GM13976 (cell line): ENCODE measurements around the gene ZNF398.

Experiments
- DNase-seq: peaks from one replicate; pipeline ENCODE4 v3.0.0; 2012; ENCODE audit warnings: low spot score
- in situ Hi-C: fragments of 300-500 bp; cut with MboI; formaldehyde crosslinking; loops from one replicate; pipeline ENCODE4 v1.12.0; 2022; ENCODE audit warnings: low sequenced_read_pairs, mixed read lengths, inconsistent platforms; ENCODE audit not compliant: unreplicated experiment
- TF ChIP-seq, protein P1 (sequence below): IDR thresholded peaks from 2 replicates; pipeline ENCODE4 v1.5.1; 2012; ENCODE audit warnings: borderline replicate concordance, mild to moderate bottlenecking; ENCODE audit not compliant: insufficient read depth; ENCODE audit errors: extremely low read depth, missing control alignments, control extremely low read depth

The ZNF398 gene

DNA sequence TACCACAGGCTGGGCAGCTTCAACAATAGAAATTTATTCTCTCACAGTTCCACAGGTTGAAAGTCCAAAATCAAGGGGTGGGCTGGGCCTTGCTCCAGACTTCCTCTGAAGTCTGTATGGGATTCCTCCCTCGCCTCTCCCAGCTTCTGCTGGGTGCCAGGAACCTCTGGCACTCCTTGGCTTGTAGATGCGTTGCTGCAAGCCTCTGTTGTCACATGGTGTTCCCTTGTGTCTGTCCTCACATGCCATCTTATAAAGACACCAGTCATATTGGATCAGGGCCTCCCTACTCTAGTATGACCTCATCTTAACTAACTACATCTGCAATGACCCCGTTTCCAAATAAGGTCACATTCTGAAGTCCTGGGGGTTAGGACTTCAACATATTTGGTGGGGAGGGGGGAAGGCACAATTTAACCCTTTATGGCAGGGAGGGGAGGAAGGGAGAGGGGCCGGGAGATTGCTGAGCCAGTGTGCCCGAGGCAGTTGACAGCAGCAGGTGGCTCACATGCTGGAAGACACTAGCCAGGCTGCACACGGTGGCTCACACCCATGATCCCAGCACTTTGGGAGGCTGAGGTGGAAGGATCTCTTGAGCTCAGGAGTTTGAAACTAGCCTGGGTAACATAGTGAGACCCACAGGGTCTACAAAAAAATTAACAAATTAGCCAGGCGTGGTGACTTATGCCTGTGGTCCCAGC, 66.9 kb downstream of the ZNF398 start:
- in situ Hi-C loops = no loop called here
- TF ChIP-seq, protein P1, sequence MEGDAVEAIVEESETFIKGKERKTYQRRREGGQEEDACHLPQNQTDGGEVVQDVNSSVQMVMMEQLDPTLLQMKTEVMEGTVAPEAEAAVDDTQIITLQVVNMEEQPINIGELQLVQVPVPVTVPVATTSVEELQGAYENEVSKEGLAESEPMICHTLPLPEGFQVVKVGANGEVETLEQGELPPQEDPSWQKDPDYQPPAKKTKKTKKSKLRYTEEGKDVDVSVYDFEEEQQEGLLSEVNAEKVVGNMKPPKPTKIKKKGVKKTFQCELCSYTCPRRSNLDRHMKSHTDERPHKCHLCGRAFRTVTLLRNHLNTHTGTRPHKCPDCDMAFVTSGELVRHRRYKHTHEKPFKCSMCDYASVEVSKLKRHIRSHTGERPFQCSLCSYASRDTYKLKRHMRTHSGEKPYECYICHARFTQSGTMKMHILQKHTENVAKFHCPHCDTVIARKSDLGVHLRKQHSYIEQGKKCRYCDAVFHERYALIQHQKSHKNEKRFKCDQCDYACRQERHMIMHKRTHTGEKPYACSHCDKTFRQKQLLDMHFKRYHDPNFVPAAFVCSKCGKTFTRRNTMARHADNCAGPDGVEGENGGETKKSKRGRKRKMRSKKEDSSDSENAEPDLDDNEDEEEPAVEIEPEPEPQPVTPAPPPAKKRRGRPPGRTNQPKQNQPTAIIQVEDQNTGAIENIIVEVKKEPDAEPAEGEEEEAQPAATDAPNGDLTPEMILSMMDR = no peak
- no peak for DNase-seq

DNA sequence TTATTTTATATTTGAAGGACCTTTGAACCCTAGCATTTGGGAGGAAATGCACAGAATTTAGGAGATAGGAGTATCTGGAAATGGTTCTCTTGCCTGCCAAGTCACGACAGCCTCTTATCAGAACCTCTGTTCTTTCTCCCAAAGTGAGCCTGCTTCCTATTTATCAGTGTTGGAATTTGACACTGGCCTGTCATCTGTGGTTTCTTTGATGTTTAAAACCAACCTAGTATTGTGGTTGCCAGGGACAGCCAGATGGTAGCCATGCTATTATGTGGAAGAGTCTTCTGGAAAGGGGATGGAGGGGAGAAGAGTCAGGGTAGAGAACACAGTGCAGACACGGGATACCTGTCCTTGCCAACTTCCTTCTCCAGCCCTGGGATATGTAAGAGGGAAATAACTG, 69.1 kb downstream of the ZNF398 start:
- TF ChIP-seq, protein P1 = no peak
- in situ Hi-C loops = no loop called here
- DNase-seq = no peak

DNA sequence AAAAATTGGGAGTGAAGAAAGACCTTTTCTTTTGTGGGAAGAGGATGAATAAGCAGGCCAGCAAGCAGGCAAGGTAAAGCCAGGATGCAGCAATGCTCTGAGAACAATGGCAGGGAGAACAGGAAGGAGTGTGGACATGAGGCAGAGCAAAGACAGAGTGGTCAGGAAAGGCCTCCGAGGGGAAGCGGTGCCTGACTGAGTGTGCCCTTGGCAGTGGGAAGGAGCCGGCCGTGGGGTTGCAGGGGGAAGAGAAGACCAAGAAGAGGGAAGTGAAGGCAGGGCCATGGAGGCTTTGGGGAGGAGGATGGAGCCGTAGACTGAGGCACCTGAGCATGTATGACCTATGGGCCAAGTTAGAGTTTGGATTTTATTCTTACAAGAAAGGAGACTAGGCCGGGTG, 70.3 kb downstream of the ZNF398 start:
- DNase-seq = no peak
- TF ChIP-seq, protein P1 = no peak
- in situ Hi-C loops = no loop called here

DNA sequence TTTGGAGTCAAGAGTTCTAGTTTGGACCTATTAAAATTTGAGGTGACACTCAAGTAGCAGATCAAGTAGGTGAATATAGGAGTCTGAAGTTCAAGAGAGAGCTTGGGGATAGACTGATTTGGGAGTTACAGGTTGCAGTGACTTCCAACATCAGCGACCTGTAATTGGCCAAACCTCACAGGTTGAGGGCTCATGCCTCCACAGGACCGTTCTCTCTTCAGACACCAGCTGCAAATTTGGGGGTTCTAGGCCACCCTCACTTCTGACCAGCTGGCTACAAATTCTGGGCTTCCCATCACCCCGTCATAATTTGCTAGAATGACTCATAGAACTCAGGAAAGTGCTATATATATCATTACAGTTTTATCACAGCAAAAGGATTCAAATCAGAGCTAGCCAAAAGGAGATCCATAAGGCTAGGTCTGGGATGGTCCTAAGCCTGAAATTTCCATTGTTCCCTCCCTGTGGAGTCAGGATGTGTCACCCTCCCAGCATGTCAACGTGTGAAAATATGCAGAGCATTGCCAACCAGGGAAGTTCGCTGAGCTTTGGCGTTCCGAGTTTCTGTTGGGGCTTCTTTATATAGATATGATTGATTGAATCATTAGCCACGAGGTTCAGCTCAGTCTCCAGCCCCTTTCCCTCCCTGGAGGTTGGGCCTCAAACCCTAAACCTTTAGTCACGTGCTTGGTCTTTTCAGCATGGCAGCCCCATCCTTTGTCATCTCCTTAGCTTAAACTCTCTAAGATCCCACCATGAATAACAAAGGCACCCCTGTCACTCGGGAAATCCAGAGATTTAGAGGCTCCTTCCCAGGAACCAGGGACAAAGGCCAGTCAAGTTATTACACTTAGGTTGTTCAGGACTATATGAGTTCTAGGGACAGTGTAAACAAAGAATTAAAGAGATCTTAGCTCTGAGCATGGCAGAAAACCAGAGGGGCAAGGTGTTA, 71.5 kb downstream of the ZNF398 start:
- TF ChIP-seq, protein P1 = no peak
- in situ Hi-C loops = no loop called here

DNA sequence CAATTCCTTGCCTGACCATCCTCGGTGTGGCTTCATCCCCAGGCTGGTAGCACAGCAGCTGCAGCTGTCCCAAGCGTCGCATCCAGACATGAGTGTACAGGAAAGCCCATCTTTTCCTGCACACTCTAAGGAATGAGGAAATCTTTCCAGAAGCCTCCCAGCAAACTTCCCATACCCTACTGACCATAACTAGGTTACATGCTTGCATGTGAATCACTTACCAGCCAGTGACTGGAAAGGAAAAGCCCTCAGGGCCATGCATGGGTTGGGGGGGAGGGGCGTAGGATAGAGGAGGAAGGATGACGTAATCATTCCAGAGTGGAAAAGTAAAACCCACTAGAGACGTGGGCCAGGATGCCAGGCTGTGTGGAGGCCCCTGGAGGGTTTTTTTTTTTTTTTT, 73.3 kb downstream of the ZNF398 start:
- in situ Hi-C loops = no loop called here
- no peak for DNase-seq

More for the DNA sequence above, 71.5 kb downstream of the ZNF398 start:
- DNase-seq = no peak

DNA sequence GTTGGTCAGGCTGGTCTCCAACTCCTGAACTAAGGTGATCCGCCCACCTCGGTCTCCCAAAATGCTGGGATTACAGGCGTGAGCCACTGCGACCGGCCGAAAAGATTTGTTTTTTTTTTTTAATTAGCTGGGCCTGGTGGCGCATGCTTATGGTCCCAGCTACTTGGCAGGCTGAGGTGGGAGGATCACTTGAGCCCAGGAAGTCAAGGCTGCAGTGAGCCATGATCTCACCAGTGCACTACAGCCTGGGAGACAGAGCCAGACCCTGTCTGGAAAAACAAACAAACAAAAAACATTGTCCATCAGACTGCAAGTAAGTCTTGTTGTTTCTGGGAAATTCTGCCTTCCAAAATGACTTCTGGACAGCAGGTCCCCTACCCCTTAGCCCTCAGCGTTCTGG, 75.9 kb downstream of the ZNF398 start:
- in situ Hi-C loops = no loop called here
- no peak for DNase-seq
- TF ChIP-seq, protein P1 = no peak

More for the DNA sequence above, 73.3 kb downstream of the ZNF398 start:
- TF ChIP-seq, protein P1 = no peak
